Lower leg skin (tissue), 3 donors: ENCODE measurements around the gene ALG1L2.
"Not testable (repeated sequence)": the region's sequence is repeated elsewhere in the genome, so short reads cannot be mapped to it uniquely, and the experiment has no call there.

Source experiments
- CTCF ChIP-seq, 3 donors: fragments of 450-650 bp; IDR thresholded peaks; one replicate each; pipeline ENCODE4 v1.5.1; 2016; ENCODE audit warnings: antibody characterized with exemption in 3 of 3, mild to moderate bottlenecking in 3 of 3, moderate library complexity in 2 of 3
- POLR2A ChIP-seq, 2 donors: fragments of 450-650 bp; IDR thresholded peaks; one replicate each; pipeline ENCODE4 v1.6.1; 2016 to 2017; ENCODE audit warnings: antibody characterized with exemption in 2 of 2, mild to moderate bottlenecking in 1 of 2, moderate library complexity in 1 of 2

- not testable (repeated sequence) for TF ChIP-seq CTCF, POLR2A (IDR thresholded peaks at IDR 0.05)
Observed at GRCh38 chr3:130143648-130144327, 62.2 kb downstream of the ALG1L2 start.
